ENCODE measurements around the gene DNMT3A.

DNMT3A gene

GRCh38 chr2:25201794-25202193, 139.9 kb downstream of the DNMT3A start:
- DNase-seq (ENCODE audit: low spot score): no peak

- no peak for DNase-seq (ENCODE audit: low spot score)
Observed at GRCh38 chr2:25201265-25201664, 140.5 kb downstream of the DNMT3A start.

GRCh38 chr2:25198576-25198975, 143.1 kb downstream of the DNMT3A start:
- DNase-seq (ENCODE audit: low spot score): no peak

- DNase-seq (ENCODE audit: low spot score): no peak
Observed at GRCh38 chr2:25198209-25198525, 143.6 kb downstream of the DNMT3A start.

- no peak for DNase-seq (ENCODE audit: low spot score)
Observed at GRCh38 chr2:25197336-25198208, 144.2 kb downstream of the DNMT3A start.

- no peak for DNase-seq (ENCODE audit: low spot score)
Observed at GRCh38 chr2:25194576-25195122, 147.1 kb downstream of the DNMT3A start.

GRCh38 chr2:25190536-25190935, 151.2 kb downstream of the DNMT3A start:
- no peak for DNase-seq (ENCODE audit: low spot score)

GRCh38 chr2:25188405-25188804, 153.3 kb downstream of the DNMT3A start:
- DNase-seq (ENCODE audit: low spot score): no peak

GRCh38 chr2:25187729-25188350, 153.9 kb downstream of the DNMT3A start:
- DNase-seq (ENCODE audit: low spot score): no peak

- DNase-seq (ENCODE audit: low spot score): no peak
Observed at GRCh38 chr2:25184254-25184653, 157.5 kb downstream of the DNMT3A start.

- DNase-seq (ENCODE audit: low spot score): no peak
Observed at GRCh38 chr2:25178976-25179375, 162.7 kb downstream of the DNMT3A start.
